Islet precursor cell (in vitro differentiated cells): ENCODE measurements around the gene PAX1.
A peak's percentile ranks its signal among the peaks of the same experiment; 100 is the strongest.

Experiments used
- DNase-seq: peaks from one replicate; pipeline ENCODE4 v3.0.0-alpha.2; 2018

The PAX1 gene

GRCh38 chr20:21741266-21741665 is 35.8 kb downstream of the PAX1 start:
- no peak for DNase-seq

GRCh38 chr20:21762646-21763045 is 57.2 kb downstream of the PAX1 start:
- DNase-seq, result no peak

- DNase-seq, result no peak
These were observed 61.8 kb downstream of the PAX1 start for GRCh38 chr20:21767200-21767738.

GRCh38 chr20:21767739-21768223 is 62.3 kb downstream of the PAX1 start:
- DNase-seq, result peak; percentile 96
